H1 (cell line): Measurements from ENCODE around the gene RFFL. TPM values are rescaled to one million over a fixed set of nuclear protein-coding genes. Genes with fewer than 3 reads are reported as not detected.

Experiments used
- CTCF ChIA-PET: fragments of 300-600 bp; sonication (Branson Sonifier 250); formaldehyde crosslinking; loops from one replicate; lab custom pipeline; 2021; ENCODE audit not compliant: partially characterized antibody; lab: Charles Lee
- POLR2A ChIA-PET: fragments of 300-600 bp; sonication (Branson Sonifier 250); formaldehyde crosslinking; loops from one replicate; lab custom pipeline; 2021; ENCODE audit warnings: inconsistent platforms; ENCODE audit not compliant: partially characterized antibody; lab: Charles Lee
- DNase-seq, 2 experiments: peaks; one replicate each; pipeline versions ENCODE4 v3.0.0 to v3.0.0-alpha.2; 2010 to 2022; ENCODE audit warnings: low spot score in 2 of 2, low read depth in 1 of 2, mixed read lengths in 1 of 2
- FAIRE-seq: peaks from 2 replicates; lab custom pipeline; 2011; peaks lifted over from hg19 to GRCh38; lab: Jason Lieb, UNC
- H2AFZ ChIP-seq: 2 replicates; pipeline ENCODE4 v1.8.1; 2012; ENCODE audit warnings: low read length, inconsistent platforms
- H2AK5ac ChIP-seq: 2 replicates; pipeline ENCODE4 v1.6.1; 2013; ENCODE audit warnings: low read depth, low read length
- H2BK120ac ChIP-seq: replicated peaks from 2 replicates; pipeline ENCODE3; 2013; ENCODE audit warnings: low read depth, low read length, inconsistent platforms
- H2BK12ac ChIP-seq: 2 replicates; pipeline ENCODE4 v1.6.1; 2013; ENCODE audit warnings: low read depth, low read length
- H2BK15ac ChIP-seq: 2 replicates; pipeline ENCODE4 v1.6.1; 2013; ENCODE audit warnings: low read length
- H2BK20ac ChIP-seq: 2 replicates; pipeline ENCODE4 v1.6.1; 2013; ENCODE audit warnings: low read length
- H2BK5ac ChIP-seq: 2 replicates; pipeline ENCODE4 v1.6.1; 2013; ENCODE audit warnings: low read depth, low read length
- H3K14ac ChIP-seq: 2 replicates; pipeline ENCODE4 v1.6.1; 2013; ENCODE audit warnings: inconsistent platforms; ENCODE audit not compliant: insufficient read length
- H3K18ac ChIP-seq: 2 replicates; pipeline ENCODE4 v1.6.1; 2013; ENCODE audit warnings: low read length; ENCODE audit errors: extremely low read depth
- H3K23ac ChIP-seq: 2 replicates; pipeline ENCODE4 v1.6.1; 2013; ENCODE audit warnings: inconsistent platforms; ENCODE audit not compliant: insufficient read length
- H3K23me2 ChIP-seq: 2 replicates; pipeline ENCODE4 v1.6.1; 2013; ENCODE audit warnings: low read depth, low read length
- H3K27ac ChIP-seq: 2 replicates; pipeline ENCODE4 v1.6.1; 2011; ENCODE audit warnings: low read depth, low read length, inconsistent platforms
- H3K27me3 ChIP-seq, 4 experiments: replicated peaks in 1 of 4; 1 replicate in 1 of 4; 2 replicates in 3 of 4; pipeline versions ENCODE4 v1.6.1 to v1.8.1; 2011 to 2013; ENCODE audit warnings: low read length in 3 of 4, mild to moderate bottlenecking in 3 of 4, inconsistent platforms in 2 of 4, mixed read lengths in 2 of 4, moderate library complexity in 1 of 4; ENCODE audit not compliant: control insufficient read depth in 3 of 4, insufficient read depth in 3 of 4; ENCODE audit errors: extremely low read depth in 1 of 4
- H3K36me3 ChIP-seq, 4 experiments: 2 replicates each; pipeline versions ENCODE4 v1.6.1 to v1.8.1; 2011 to 2013; ENCODE audit warnings: mild to moderate bottlenecking in 4 of 4, low read length in 3 of 4, moderate library complexity in 2 of 4, control low read depth in 1 of 4, inconsistent platforms in 1 of 4; ENCODE audit not compliant: insufficient read depth in 4 of 4, control insufficient read depth in 2 of 4
- H3K4ac ChIP-seq: replicated peaks from 2 replicates; pipeline ENCODE3; 2013; ENCODE audit warnings: low read length, low read depth, mixed read lengths, inconsistent platforms; ENCODE audit not compliant: insufficient read length
- H3K4me1 ChIP-seq, 4 experiments: replicated peaks in 1 of 4; 1 replicate in 1 of 4; 2 replicates in 3 of 4; pipeline versions ENCODE4 v1.6.1 to v1.8.1; 2011 to 2013; ENCODE audit warnings: low read length in 3 of 4, inconsistent platforms in 2 of 4, mixed read lengths in 1 of 4; ENCODE audit not compliant: insufficient read depth in 4 of 4, control insufficient read depth in 3 of 4
- H3K4me2 ChIP-seq, 2 experiments: 2 replicates each; pipeline versions ENCODE4 v1.6.1 to v1.8.1; 2011 to 2013; ENCODE audit warnings: low read depth in 2 of 2, low read length in 2 of 2, control low read depth in 1 of 2, inconsistent platforms in 1 of 2, mild to moderate bottlenecking in 1 of 2; ENCODE audit not compliant: insufficient read depth in 1 of 2
- H3K4me3 ChIP-seq, 4 experiments: fragments of 200-600, 300-600 bp in 1 of 4; sonication (generic), shearing (Covaris generic), sonication (Bioruptor Twin) in 1 of 4; 2 replicates each; pipeline versions ENCODE4 v1.5.1 to v1.8.1; 2011 to 2016; ENCODE audit warnings: low read length in 4 of 4, low read depth in 3 of 4, control low read depth in 2 of 4, inconsistent platforms in 2 of 4, mild to moderate bottlenecking in 2 of 4, mixed read lengths in 1 of 4, moderate library complexity in 1 of 4; ENCODE audit not compliant: insufficient read depth in 2 of 4; ENCODE audit errors: extremely low read depth in 1 of 4
- H3K56ac ChIP-seq: replicated peaks from 2 replicates; pipeline ENCODE3; 2013; ENCODE audit warnings: low read depth, mild to moderate bottlenecking, mixed read lengths, low read length, inconsistent platforms; ENCODE audit not compliant: insufficient read length
- H3K79me1 ChIP-seq: 2 replicates; pipeline ENCODE4 v1.6.1; 2013; ENCODE audit warnings: low read depth, low read length, control low read depth
- H3K79me2 ChIP-seq, 2 experiments: 2 replicates each; pipeline versions ENCODE4 v1.6.1 to v1.8.1; 2012 to 2013; ENCODE audit warnings: low read length in 2 of 2, mild to moderate bottlenecking in 2 of 2, inconsistent platforms in 1 of 2; ENCODE audit not compliant: insufficient read depth in 2 of 2, control insufficient read depth in 1 of 2
- H3K9ac ChIP-seq, 4 experiments: replicated peaks in 1 of 4; 1 replicate in 1 of 4; 2 replicates in 3 of 4; pipeline versions ENCODE4 v1.6.1 to v1.8.1; 2011 to 2013; ENCODE audit warnings: low read depth in 3 of 4, low read length in 3 of 4, control low read depth in 2 of 4, mild to moderate bottlenecking in 2 of 4, moderate library complexity in 2 of 4, inconsistent platforms in 1 of 4; ENCODE audit errors: extremely low read depth in 1 of 4
- H3K9me3 ChIP-seq, 2 experiments: 2 replicates each; pipeline versions ENCODE4 v1.6.1 to v1.8.1; 2012 to 2013; ENCODE audit warnings: mild to moderate bottlenecking in 2 of 2, moderate library complexity in 2 of 2, control low read depth in 1 of 2, inconsistent platforms in 1 of 2, low read depth in 1 of 2, low read length in 1 of 2, mixed read lengths in 1 of 2; ENCODE audit not compliant: insufficient read depth in 2 of 2
- H4K20me1 ChIP-seq, 2 experiments: replicated peaks in 1 of 2; 2 replicates each; pipeline versions ENCODE3 to v1.8.1; 2011 to 2013; ENCODE audit warnings: inconsistent platforms in 2 of 2, low read length in 2 of 2, mild to moderate bottlenecking in 1 of 2; ENCODE audit not compliant: insufficient read depth in 2 of 2, control insufficient read depth in 1 of 2
- H4K5ac ChIP-seq: 2 replicates; pipeline ENCODE4 v1.6.1; 2013; ENCODE audit warnings: low read length, low read depth, mixed read lengths, inconsistent platforms; ENCODE audit not compliant: insufficient read length
- H4K8ac ChIP-seq: 2 replicates; pipeline ENCODE4 v1.8.0; 2013; ENCODE audit warnings: mild to moderate bottlenecking, moderate library complexity, low read length, inconsistent platforms; ENCODE audit not compliant: insufficient read depth; ENCODE audit errors: extremely low read depth
- H4K91ac ChIP-seq: replicated peaks from 2 replicates; pipeline ENCODE3; 2013; ENCODE audit warnings: low read length, mixed read lengths, inconsistent platforms; ENCODE audit not compliant: insufficient read length
- CBX5 ChIP-seq: fragments of 300-800, 300-1000 bp; sonication (generic); IDR thresholded peaks from 2 replicates; pipeline ENCODE4 v1.7.1; 2016; ENCODE audit warnings: antibody characterized with exemption, low read length, low read depth
- CHD1 ChIP-seq: IDR thresholded peaks from 2 replicates; pipeline ENCODE4 v1.6.1; 2012; ENCODE audit warnings: low read depth, low read length, improper control_type of control experiment
- GABPA ChIP-seq: IDR thresholded peaks from 2 replicates; pipeline ENCODE4 v1.6.1; 2011; ENCODE audit warnings: mild to moderate bottlenecking, low read length, moderate library complexity, borderline replicate concordance; ENCODE audit not compliant: insufficient read depth
- MAX ChIP-seq: IDR thresholded peaks from 2 replicates; pipeline ENCODE4 v1.6.1; 2012; ENCODE audit warnings: inconsistent platforms
- POU5F1 ChIP-seq: IDR thresholded peaks from 2 replicates; pipeline ENCODE4 v1.6.1; 2011; ENCODE audit warnings: low read depth, mild to moderate bottlenecking, low read length, moderate library complexity
- SP4 ChIP-seq: IDR thresholded peaks from 2 replicates; pipeline ENCODE4 v1.6.1; 2012; ENCODE audit warnings: low read length, inconsistent platforms
- TCF12 ChIP-seq: IDR thresholded peaks from 2 replicates; pipeline ENCODE4 v1.6.1; 2011; ENCODE audit warnings: low read depth, mild to moderate bottlenecking, low read length
- WGBS, 2 experiments: shearing (Covaris generic) in 1 of 2; methylation state at CpG; one replicate each; pipeline versions ENCODE4 v1.1.6 to v1.1.7; 2013 to 2015; ENCODE audit warnings: low lambda C conversion rate in 2 of 2, mixed read lengths in 2 of 2, inconsistent platforms in 1 of 2, low coverage in 1 of 2, missing lambda C conversion rate in 1 of 2; ENCODE audit not compliant: insufficient replicate concordance in 2 of 2, insufficient coverage in 1 of 2, insufficient read length in 1 of 2; ENCODE audit errors: extremely low coverage in 1 of 2, missing lambda C conversion rate in 1 of 2; 5-methylcytosine and 5-hydroxymethylcytosine counted together
- polyA plus RNA-seq, 7 experiments: library from polyadenylated mRNA; depleted of rRNA in 3 of 7; stranded (reverse) in 5 of 7; unstranded in 2 of 7; fragments of >200 nt in 5 of 7; fragments of 200-250 nt in 2 of 7; gene quantifications; 1 replicate in 5 of 7; 2 replicates in 1 of 7; 4 replicates in 1 of 7; pipeline versions ENCODE4 v1.2.1 to v1.2.3, GENCODE V29; 2011 to 2013; ENCODE audit warnings: missing spikeins in 2 of 7, mixed read lengths in 2 of 7
- total RNA-seq: library from RNA; stranded (reverse); fragmentation: NEBNext Ultra II Directional; extraction: Animal tissue kit (Norgen Biotek cat#: 25700); gene quantifications from 2 replicates; pipeline ENCODE4 v1.2.1, GENCODE V29; 2021
- TF ChIP-seq, protein P1 (sequence below): IDR thresholded peaks from 2 replicates; pipeline ENCODE4 v1.6.1; 2011; ENCODE audit warnings: low read depth, mild to moderate bottlenecking, low read length; ENCODE audit not compliant: insufficient read depth
- TF ChIP-seq, protein P2 (sequence below), 3 experiments: IDR thresholded peaks; 1 replicate in 2 of 3; 2 replicates in 1 of 3; pipeline versions ENCODE4 v1.5.1 to v1.6.1; 2011; ENCODE audit warnings: low read length in 3 of 3, mild to moderate bottlenecking in 3 of 3, inconsistent platforms in 2 of 3, low read depth in 1 of 3, moderate library complexity in 1 of 3; ENCODE audit not compliant: insufficient read depth in 1 of 3; ENCODE audit errors: control extremely low read depth in 1 of 3
- TF ChIP-seq, protein P3 (sequence below): IDR thresholded peaks from 2 replicates; pipeline ENCODE4 v1.6.1; 2011; ENCODE audit warnings: low read length, improper control_type of control experiment

RFFL gene
- total and polyA plus RNA-seq, 2 of the 8 experiments (the other 6 are each of a cell fraction or from before 2014, with no cell fraction given) = 14.0 to 24.5 TPM

DNA sequence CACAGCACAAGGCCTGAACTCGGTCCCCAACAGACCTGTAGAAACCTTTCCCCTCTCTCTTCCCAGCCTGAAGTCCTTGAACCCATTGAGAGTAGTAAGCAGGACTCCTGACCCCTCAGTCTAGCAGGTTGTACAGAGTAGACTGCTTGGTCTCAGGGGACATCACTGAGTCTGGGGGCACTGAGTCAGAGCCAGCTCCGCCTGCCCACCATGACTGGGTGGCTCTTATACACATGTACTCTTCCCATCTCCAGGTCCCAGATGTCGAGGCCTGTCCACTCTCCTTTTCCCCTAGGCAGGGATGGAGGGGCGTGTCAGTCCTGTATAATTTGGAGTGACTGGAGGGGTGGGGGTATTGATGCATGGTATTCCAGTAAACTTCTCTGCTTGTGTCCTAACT lies 59.7 kb downstream of the RFFL start:
- Histone ChIP-seq H4K91ac (no peak overlapping the region), H3K79me2 (no peaks in the 10 kb centered on the region), H2BK12ac (no peak overlapping the region), H3K9me3 (no peaks in the 10 kb centered on the region), H3K14ac (no peak overlapping the region), H2BK120ac (no peak overlapping the region), H3K36me3 (peaks cover 31 to 87% (median 59%) of the 10 kb centered on the region in 4 experiments), H2AK5ac (no peak overlapping the region), H4K20me1 (peaks cover 5 to 8% of the 10 kb centered on the region in 2 experiments), H2BK20ac (no peak overlapping the region), H2BK15ac (no peak overlapping the region), H2AFZ (no peak overlapping the region), H3K4me1 (no peaks in the 10 kb centered on the region), H4K5ac (no peak overlapping the region), H3K9ac (no peak overlapping the region), H2BK5ac (no peak overlapping the region), H3K4me3 (no peak overlapping the region), H3K27ac (no peak overlapping the region), H3K4me2 (no peak overlapping the region), H3K27me3 (no peaks in the 10 kb centered on the region), H3K23me2 (no peaks in the 10 kb centered on the region), H3K56ac (no peak overlapping the region), H3K23ac (no peak overlapping the region), H4K8ac (no peak overlapping the region; the same call in 1 of the 2 replicates), H3K18ac (no peak overlapping the region), H3K79me1 (no peaks in the 10 kb centered on the region), H3K4ac (no peak overlapping the region)
- FAIRE-seq = no peak
- no peak for DNase-seq
- 95% methylated on average over 4 of the region's 4 CpGs; no CpG with 5 or more reads in 1 of the 2 experiments for WGBS, 2 experiments
- POLR2A ChIA-PET = interaction anchor here (1.1 to 5.3 kb wide), 4 partner anchors 8 to 56 kb away, joined by 3 to 26 read pairs (median 11); no protein-coding TSS in a partner anchor
- CTCF ChIA-PET = interaction anchor here (1.4 kb wide), 1 partner anchor 115 kb away, joined by 4 read pairs; no protein-coding TSS in a partner anchor
- TF ChIP-seq TCF12 (no peak), MAX (no peak), POU5F1 (no peak), GABPA (no peak), SP4 (no peak), CHD1 (no peak), CBX5 (no peak)
- TF ChIP-seq, protein P1, sequence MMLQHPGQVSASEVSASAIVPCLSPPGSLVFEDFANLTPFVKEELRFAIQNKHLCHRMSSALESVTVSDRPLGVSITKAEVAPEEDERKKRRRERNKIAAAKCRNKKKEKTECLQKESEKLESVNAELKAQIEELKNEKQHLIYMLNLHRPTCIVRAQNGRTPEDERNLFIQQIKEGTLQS = no peak
- TF ChIP-seq, protein P2, sequence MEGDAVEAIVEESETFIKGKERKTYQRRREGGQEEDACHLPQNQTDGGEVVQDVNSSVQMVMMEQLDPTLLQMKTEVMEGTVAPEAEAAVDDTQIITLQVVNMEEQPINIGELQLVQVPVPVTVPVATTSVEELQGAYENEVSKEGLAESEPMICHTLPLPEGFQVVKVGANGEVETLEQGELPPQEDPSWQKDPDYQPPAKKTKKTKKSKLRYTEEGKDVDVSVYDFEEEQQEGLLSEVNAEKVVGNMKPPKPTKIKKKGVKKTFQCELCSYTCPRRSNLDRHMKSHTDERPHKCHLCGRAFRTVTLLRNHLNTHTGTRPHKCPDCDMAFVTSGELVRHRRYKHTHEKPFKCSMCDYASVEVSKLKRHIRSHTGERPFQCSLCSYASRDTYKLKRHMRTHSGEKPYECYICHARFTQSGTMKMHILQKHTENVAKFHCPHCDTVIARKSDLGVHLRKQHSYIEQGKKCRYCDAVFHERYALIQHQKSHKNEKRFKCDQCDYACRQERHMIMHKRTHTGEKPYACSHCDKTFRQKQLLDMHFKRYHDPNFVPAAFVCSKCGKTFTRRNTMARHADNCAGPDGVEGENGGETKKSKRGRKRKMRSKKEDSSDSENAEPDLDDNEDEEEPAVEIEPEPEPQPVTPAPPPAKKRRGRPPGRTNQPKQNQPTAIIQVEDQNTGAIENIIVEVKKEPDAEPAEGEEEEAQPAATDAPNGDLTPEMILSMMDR (IDR thresholded peaks at IDR 0.05; ENCODE audit: control extremely low read depth in 1 of 3, insufficient read depth in 1 of 3, low read depth in 1 of 3, low read length in 3 of 3) = no peak
- TF ChIP-seq, protein P3, sequence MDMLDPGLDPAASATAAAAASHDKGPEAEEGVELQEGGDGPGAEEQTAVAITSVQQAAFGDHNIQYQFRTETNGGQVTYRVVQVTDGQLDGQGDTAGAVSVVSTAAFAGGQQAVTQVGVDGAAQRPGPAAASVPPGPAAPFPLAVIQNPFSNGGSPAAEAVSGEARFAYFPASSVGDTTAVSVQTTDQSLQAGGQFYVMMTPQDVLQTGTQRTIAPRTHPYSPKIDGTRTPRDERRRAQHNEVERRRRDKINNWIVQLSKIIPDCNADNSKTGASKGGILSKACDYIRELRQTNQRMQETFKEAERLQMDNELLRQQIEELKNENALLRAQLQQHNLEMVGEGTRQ = no peak
